Trophoblast cell (in vitro differentiated cells and primary cell): ENCODE measurements around the gene MS4A6A.
A peak's percentile ranks its signal among the peaks of the same experiment; 100 is the strongest.

Experiments
- DNase-seq, 2 donors: peaks; one replicate each; pipeline ENCODE4 v3.0.0-alpha.2; 2016
- H2AFZ ChIP-seq: 2 replicates; pipeline ENCODE4 v1.6.1; 2013; ENCODE audit warnings: low read length, moderate library complexity, mild to moderate bottlenecking; ENCODE audit not compliant: insufficient read depth, poor library complexity
- H2AK5ac ChIP-seq: 2 replicates; pipeline ENCODE4 v1.6.1; 2013; ENCODE audit warnings: mild to moderate bottlenecking, low read length
- H2BK120ac ChIP-seq: 2 replicates; pipeline ENCODE4 v1.6.1; 2013; ENCODE audit warnings: low read length, mild to moderate bottlenecking, moderate library complexity; ENCODE audit not compliant: insufficient read depth, poor library complexity
- H2BK12ac ChIP-seq: 2 replicates; pipeline ENCODE4 v1.6.1; 2013; ENCODE audit warnings: mild to moderate bottlenecking, low read length, moderate library complexity
- H2BK5ac ChIP-seq: 2 replicates; pipeline ENCODE4 v1.6.1; 2013; ENCODE audit warnings: low read length, low read depth, moderate library complexity, mild to moderate bottlenecking; ENCODE audit not compliant: poor library complexity
- H3K14ac ChIP-seq: 2 replicates; pipeline ENCODE4 v1.6.1; 2013; ENCODE audit warnings: mild to moderate bottlenecking, low read length
- H3K18ac ChIP-seq: 2 replicates; pipeline ENCODE4 v1.6.1; 2013; ENCODE audit warnings: mild to moderate bottlenecking, low read length
- H3K23ac ChIP-seq: 2 replicates; pipeline ENCODE4 v1.6.1; 2013; ENCODE audit warnings: low read length
- H3K27ac ChIP-seq: 2 replicates; pipeline ENCODE4 v1.5.1; 2013; ENCODE audit warnings: low read depth, mild to moderate bottlenecking, inconsistent platforms, low read length, moderate library complexity
- H3K27me3 ChIP-seq: 2 replicates; pipeline ENCODE4 v1.6.1; 2013; ENCODE audit warnings: inconsistent platforms, mild to moderate bottlenecking, low read length, moderate library complexity; ENCODE audit not compliant: insufficient read depth
- H3K36me3 ChIP-seq, 2 experiments: 1 replicate in 1 of 2; 2 replicates in 1 of 2; pipeline ENCODE4 v1.6.1; 2013; ENCODE audit warnings: low read length in 2 of 2, mild to moderate bottlenecking in 2 of 2, moderate library complexity in 1 of 2; ENCODE audit not compliant: insufficient read depth in 2 of 2, control insufficient read depth in 1 of 2
- H3K4ac ChIP-seq: 2 replicates; pipeline ENCODE4 v1.6.1; 2013; ENCODE audit warnings: low read depth, mild to moderate bottlenecking, low read length, moderate library complexity
- H3K4me1 ChIP-seq, 2 experiments: 1 replicate in 1 of 2; 2 replicates in 1 of 2; pipeline ENCODE4 v1.6.1; 2013; ENCODE audit warnings: low read length in 2 of 2, mild to moderate bottlenecking in 2 of 2, moderate library complexity in 1 of 2; ENCODE audit not compliant: insufficient read depth in 2 of 2, control insufficient read depth in 1 of 2
- H3K4me2 ChIP-seq: 2 replicates; pipeline ENCODE4 v1.6.1; 2013; ENCODE audit warnings: inconsistent platforms, mild to moderate bottlenecking, low read length, moderate library complexity
- H3K4me3 ChIP-seq: 2 replicates; pipeline ENCODE4 v1.5.1; 2013; ENCODE audit warnings: mild to moderate bottlenecking, low read depth, low read length, inconsistent platforms
- H3K79me1 ChIP-seq: one replicate; pipeline ENCODE4 v1.6.1; 2013; ENCODE audit warnings: low read length
- H3K79me2 ChIP-seq: 2 replicates; pipeline ENCODE4 v1.6.1; 2013; ENCODE audit warnings: low read length, mild to moderate bottlenecking; ENCODE audit not compliant: control insufficient read depth, insufficient read depth, poor library complexity
- H3K9ac ChIP-seq: 2 replicates; pipeline ENCODE4 v1.6.1; 2013; ENCODE audit warnings: mild to moderate bottlenecking, low read length
- H3K9me3 ChIP-seq: 2 replicates; pipeline ENCODE4 v1.6.1; 2013; ENCODE audit warnings: low read depth, mild to moderate bottlenecking, control low read depth, inconsistent platforms, low read length; ENCODE audit not compliant: insufficient read depth
- H4K12ac ChIP-seq: 2 replicates; pipeline ENCODE4 v1.6.1; 2013; ENCODE audit warnings: low read depth, mild to moderate bottlenecking, low read length, moderate library complexity
- H4K8ac ChIP-seq: 2 replicates; pipeline ENCODE4 v1.6.1; 2013; ENCODE audit warnings: low read depth, mild to moderate bottlenecking, low read length, moderate library complexity
- H4K91ac ChIP-seq: one replicate; pipeline ENCODE4 v1.6.1; 2013; ENCODE audit warnings: low read depth, mild to moderate bottlenecking, low read length, moderate library complexity
- WGBS: extraction: QIAGEN DNeasy Blood & Tissue Kit; methylation state at CpG from one replicate; pipeline ENCODE4 v1.1.7; 2013; ENCODE audit warnings: missing lambda C conversion rate; ENCODE audit not compliant: insufficient read length, insufficient coverage; ENCODE audit errors: extremely low coverage; 5-methylcytosine and 5-hydroxymethylcytosine counted together

Gene MS4A6A

DNA sequence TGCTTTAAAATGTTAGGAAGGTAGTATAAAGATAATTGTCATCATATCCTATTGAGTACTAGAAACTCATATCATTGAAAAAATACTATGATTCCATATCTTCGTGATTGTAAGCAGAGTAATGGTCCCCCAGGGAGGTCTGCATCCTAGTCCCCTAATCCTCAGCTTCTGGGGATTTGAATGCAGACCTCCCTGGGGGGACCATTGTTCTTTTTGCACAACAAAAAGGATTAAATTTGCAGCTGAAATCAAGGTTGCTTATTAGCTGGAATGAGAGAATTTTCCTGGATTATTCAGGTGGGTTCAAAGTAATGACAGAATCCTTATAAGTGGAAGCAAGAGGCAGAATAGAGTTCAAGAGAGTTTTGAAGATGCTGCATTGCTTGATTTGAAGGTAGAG lies 26.1 kb upstream of the MS4A6A start:
- no peaks in the 10 kb centered on the region for H3K9me3 ChIP-seq
- no peak overlapping the region for H4K91ac ChIP-seq
- no peaks in the 10 kb centered on the region for H3K79me1 ChIP-seq
- H4K12ac ChIP-seq: no peak overlapping the region
- H3K23ac ChIP-seq: no peak overlapping the region
- H3K4me1 ChIP-seq: no peaks in the 10 kb centered on the region
- no peak overlapping the region for H2AFZ ChIP-seq
- no peak overlapping the region for H3K27ac ChIP-seq
- H3K4me2 ChIP-seq: no peak overlapping the region
- no peak overlapping the region for H3K9ac ChIP-seq
- WGBS: no CpG with 5 or more reads among the region's 1 CpG
- H3K36me3 ChIP-seq: no peaks in the 10 kb centered on the region
- no peaks in the 10 kb centered on the region for H3K27me3 ChIP-seq
- H2AK5ac ChIP-seq: no peak overlapping the region
- no peak overlapping the region for H2BK5ac ChIP-seq
- no peak for DNase-seq
- H2BK12ac ChIP-seq: no peak overlapping the region
- H3K14ac ChIP-seq: no peak overlapping the region
- H3K4ac ChIP-seq: no peak overlapping the region
- no peak overlapping the region for H2BK120ac ChIP-seq
- H4K8ac ChIP-seq: no peak overlapping the region
- no peak overlapping the region for H3K18ac ChIP-seq
- no peaks in the 10 kb centered on the region for H3K79me2 ChIP-seq
- H3K4me3 ChIP-seq: no peak overlapping the region

DNA sequence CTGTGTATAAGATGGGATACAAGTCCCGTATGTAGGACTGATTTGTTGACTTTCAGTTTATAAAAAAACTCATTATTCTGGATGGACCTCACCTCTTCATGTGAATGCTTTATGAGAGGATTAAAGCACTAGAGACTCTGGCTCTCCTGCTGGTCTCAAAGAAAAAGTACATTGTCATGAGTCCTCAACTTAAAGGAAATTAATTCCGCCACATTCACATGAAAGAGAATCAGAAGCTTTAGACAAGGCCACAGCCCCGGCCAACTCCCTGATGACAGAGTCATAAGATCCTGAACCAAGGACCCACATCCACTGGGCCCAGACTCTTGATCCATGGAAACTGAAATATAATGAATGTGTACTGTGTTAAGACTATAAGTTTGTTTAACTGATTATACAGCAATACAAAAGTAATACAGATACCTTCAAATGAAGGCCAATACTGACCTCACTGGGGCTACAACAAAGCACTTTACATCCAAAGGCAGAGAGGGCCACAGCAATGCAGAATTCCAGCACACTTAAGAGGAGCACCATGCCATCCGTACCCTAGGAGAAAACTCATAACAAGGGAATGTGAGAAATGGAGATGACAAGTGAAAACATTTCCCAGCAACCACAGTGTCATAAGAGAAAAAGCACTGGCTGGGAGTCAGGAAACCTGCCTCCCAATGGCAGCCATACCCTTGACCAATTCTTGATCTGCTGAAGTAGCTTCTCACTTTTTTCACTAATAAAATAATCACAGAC lies 25.4 kb upstream of the MS4A6A start:
- H3K9me3 ChIP-seq: no peaks in the 10 kb centered on the region
- no peak overlapping the region for H3K4me2 ChIP-seq
- H3K4ac ChIP-seq: no peak overlapping the region
- no peak overlapping the region for H2AK5ac ChIP-seq
- H2AFZ ChIP-seq: no peak overlapping the region
- H3K27me3 ChIP-seq: no peaks in the 10 kb centered on the region
- H3K9ac ChIP-seq: no peak overlapping the region
- H3K79me1 ChIP-seq: no peaks in the 10 kb centered on the region
- no peaks in the 10 kb centered on the region for H3K36me3 ChIP-seq
- H2BK5ac ChIP-seq: no peak overlapping the region
- H3K14ac ChIP-seq: no peak overlapping the region
- WGBS: no CpG with 5 or more reads among the region's 4 CpGs
- H3K79me2 ChIP-seq: no peaks in the 10 kb centered on the region
- DNase-seq: peak; percentile 11 to 50
- no peak overlapping the region for H2BK12ac ChIP-seq
- H4K91ac ChIP-seq: no peak overlapping the region
- no peak overlapping the region for H4K8ac ChIP-seq
- H2BK120ac ChIP-seq: no peak overlapping the region
- no peak overlapping the region for H3K23ac ChIP-seq
- H3K4me1 ChIP-seq: no peaks in the 10 kb centered on the region
- H3K27ac ChIP-seq: no peak overlapping the region
- no peak overlapping the region for H4K12ac ChIP-seq
- no peak overlapping the region for H3K4me3 ChIP-seq
- H3K18ac ChIP-seq: no peak overlapping the region

DNA sequence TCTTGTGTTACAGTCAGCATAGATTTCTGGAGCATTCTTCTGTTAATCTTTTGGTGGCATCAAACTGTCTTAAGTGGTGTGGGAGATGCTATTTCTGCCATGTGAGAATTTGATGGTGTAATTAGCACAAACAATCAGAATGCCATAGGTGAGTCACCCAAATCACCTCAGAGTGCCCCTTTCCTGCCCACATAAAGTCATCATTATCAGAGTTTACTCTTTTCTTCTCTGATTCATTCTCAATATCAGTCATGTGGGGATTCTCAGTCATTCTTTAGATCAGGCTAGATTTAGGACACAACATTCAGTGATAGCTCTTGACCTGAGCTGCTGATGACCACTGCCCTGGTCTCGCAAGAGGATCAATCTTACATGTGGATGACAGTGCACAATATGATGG lies 23.7 kb upstream of the MS4A6A start:
- H4K91ac ChIP-seq: no peak overlapping the region
- H3K4me3 ChIP-seq: no peak overlapping the region
- no peak overlapping the region for H3K18ac ChIP-seq
- no peaks in the 10 kb centered on the region for H3K27me3 ChIP-seq
- H3K79me1 ChIP-seq: no peaks in the 10 kb centered on the region
- H4K8ac ChIP-seq: no peak overlapping the region
- no peaks in the 10 kb centered on the region for H3K9me3 ChIP-seq
- no peak overlapping the region for H3K27ac ChIP-seq
- H4K12ac ChIP-seq: no peak overlapping the region
- no peak overlapping the region for H2AK5ac ChIP-seq
- H2BK5ac ChIP-seq: no peak overlapping the region
- H2AFZ ChIP-seq: no peak overlapping the region
- no peak overlapping the region for H2BK12ac ChIP-seq
- no peak overlapping the region for H3K23ac ChIP-seq
- H3K79me2 ChIP-seq: no peaks in the 10 kb centered on the region
- no peak for DNase-seq
- no CpG with 5 or more reads among the region's 1 CpG for WGBS
- H2BK120ac ChIP-seq: no peak overlapping the region
- no peak overlapping the region for H3K9ac ChIP-seq
- no peaks in the 10 kb centered on the region for H3K4me1 ChIP-seq
- H3K14ac ChIP-seq: no peak overlapping the region
- H3K4ac ChIP-seq: no peak overlapping the region
- H3K36me3 ChIP-seq: no peaks in the 10 kb centered on the region
- no peak overlapping the region for H3K4me2 ChIP-seq

DNA sequence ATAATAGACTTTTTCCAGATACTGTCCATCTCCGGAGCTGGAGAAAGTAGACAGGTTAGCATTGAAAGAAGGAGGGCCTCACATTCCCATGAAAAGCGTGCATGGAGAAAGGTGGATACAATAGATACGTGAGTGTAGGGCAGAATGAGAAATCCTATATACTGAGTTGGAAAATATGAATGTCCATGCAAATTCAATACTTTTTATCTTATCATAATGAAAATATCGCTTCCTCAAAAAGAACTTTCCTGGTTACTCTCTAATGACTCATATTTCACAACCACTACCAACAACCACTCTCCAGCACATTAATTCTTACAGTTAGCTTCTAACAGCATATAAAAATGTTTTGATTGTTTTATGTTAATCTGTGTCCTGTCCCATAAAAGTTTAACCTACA lies 22.0 kb upstream of the MS4A6A start:
- H3K4ac ChIP-seq: no peak overlapping the region
- no peak overlapping the region for H2BK120ac ChIP-seq
- no peak overlapping the region for H3K4me2 ChIP-seq
- H3K23ac ChIP-seq: no peak overlapping the region
- H3K36me3 ChIP-seq: no peaks in the 10 kb centered on the region
- no CpG with 5 or more reads among the region's 4 CpGs for WGBS
- no peak for DNase-seq
- no peak overlapping the region for H2BK12ac ChIP-seq
- H3K27ac ChIP-seq: no peak overlapping the region
- H3K9me3 ChIP-seq: no peaks in the 10 kb centered on the region
- no peaks in the 10 kb centered on the region for H3K79me2 ChIP-seq
- no peaks in the 10 kb centered on the region for H3K4me1 ChIP-seq
- no peaks in the 10 kb centered on the region for H3K79me1 ChIP-seq
- H4K12ac ChIP-seq: no peak overlapping the region
- no peak overlapping the region for H3K14ac ChIP-seq
- H3K27me3 ChIP-seq: no peaks in the 10 kb centered on the region
- H4K91ac ChIP-seq: no peak overlapping the region
- H3K9ac ChIP-seq: no peak overlapping the region
- no peak overlapping the region for H3K4me3 ChIP-seq
- H2BK5ac ChIP-seq: no peak overlapping the region
- H4K8ac ChIP-seq: no peak overlapping the region
- H2AFZ ChIP-seq: no peak overlapping the region
- no peak overlapping the region for H2AK5ac ChIP-seq
- no peak overlapping the region for H3K18ac ChIP-seq
